Neuron (in vitro differentiated cells): Measurements from ENCODE around the gene BHLHE41.

Experiments used
- H2AFZ ChIP-seq: one replicate; pipeline ENCODE4 v1.6.1; 2013; ENCODE audit warnings: low read depth, mild to moderate bottlenecking, inconsistent platforms, low read length, moderate library complexity
- H3K27me3 ChIP-seq: one replicate; pipeline ENCODE4 v1.6.1; 2013; ENCODE audit warnings: low read length; ENCODE audit not compliant: insufficient read depth
- H3K36me3 ChIP-seq: one replicate; pipeline ENCODE4 v1.6.1; 2013; ENCODE audit warnings: low read length; ENCODE audit not compliant: insufficient read depth
- H3K4me1 ChIP-seq: one replicate; pipeline ENCODE4 v1.6.1; 2013; ENCODE audit warnings: low read length; ENCODE audit not compliant: insufficient read depth
- H3K4me3 ChIP-seq: 2 replicates; pipeline ENCODE4 v1.5.1; 2013; ENCODE audit warnings: mild to moderate bottlenecking, low read length, moderate library complexity
- H3K9me3 ChIP-seq: one replicate; pipeline ENCODE4 v1.6.1; 2013; ENCODE audit warnings: low read length

BHLHE41 gene

DNA sequence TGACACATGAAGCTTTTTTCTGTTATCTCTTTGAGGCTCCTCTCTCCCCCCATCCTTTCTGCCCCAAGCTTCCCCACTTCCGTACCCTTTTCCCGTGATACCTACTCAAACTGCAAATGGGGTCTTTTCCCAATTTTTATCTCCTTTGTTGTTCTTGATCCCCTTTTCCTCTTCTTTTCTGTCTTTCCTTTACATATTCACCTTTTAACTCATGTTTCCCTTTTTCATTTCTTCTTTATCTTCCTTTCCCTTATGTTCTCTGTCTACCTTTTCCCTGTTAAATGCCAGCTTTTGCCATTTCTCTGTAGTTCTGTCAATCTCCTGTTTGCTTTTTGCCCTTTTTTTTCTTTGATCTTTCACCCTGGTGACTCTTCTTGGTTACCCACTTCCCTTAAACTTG lies 2.6 kb upstream of the BHLHE41 start:
- H3K4me1 ChIP-seq: peaks cover 27% of the 10 kb centered on the region
- no peak overlapping the region for H2AFZ ChIP-seq
- H3K36me3 ChIP-seq: no peaks in the 10 kb centered on the region
- peaks cover 52% of the 10 kb centered on the region for H3K27me3 ChIP-seq
- peak overlapping the region; percentile 84 for H3K4me3 ChIP-seq
- no peaks in the 10 kb centered on the region for H3K9me3 ChIP-seq

DNA sequence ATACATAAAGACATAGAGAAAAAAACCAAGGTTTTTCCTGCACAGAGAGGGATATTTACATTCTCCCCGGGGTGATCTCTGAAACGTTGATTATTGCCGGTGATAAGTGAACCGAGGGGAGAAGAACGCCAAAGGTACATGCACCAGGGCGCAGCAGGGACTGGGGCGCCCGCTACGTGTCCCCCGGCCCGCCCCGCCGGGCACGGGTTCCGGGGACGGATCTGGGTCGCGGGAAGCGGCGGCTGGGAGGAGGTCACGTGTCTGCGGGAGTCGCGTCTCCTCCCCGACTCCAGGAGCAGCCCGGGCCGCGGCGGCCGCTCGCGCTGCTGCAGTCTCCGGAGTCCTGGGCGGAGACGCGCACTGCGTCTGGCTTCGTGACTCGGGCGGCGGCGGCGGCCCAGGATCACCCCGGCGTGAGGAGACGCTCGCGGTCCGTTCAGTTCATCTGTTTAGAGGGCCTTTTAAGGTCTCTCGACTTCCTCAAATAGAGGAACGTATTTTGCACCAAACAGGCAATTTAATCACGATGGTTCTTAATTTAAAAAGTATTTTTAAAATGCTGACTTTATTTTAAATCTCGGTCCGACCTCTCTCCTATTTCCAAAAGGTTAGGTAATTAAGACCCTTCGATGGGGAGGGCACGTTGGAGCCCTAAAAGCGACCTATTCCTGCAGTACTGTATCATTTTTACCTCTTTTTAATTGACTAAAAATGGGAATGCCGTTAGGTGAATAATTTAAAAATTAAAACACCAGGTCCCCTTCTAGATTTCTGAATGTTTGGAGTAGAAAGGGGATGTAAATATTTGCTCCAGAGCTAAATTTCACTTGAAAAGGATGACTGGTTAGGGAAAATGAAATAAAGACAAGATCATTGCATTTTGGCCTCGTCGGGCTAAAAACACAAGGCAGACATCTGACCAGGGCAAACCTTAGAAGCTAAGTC lies 1.8 kb upstream of the BHLHE41 start:
- peaks cover 53% of the 10 kb centered on the region for H3K27me3 ChIP-seq

GRCh38 chr12:26125400-26126339 lies 833 bp upstream of the BHLHE41 start:
- H3K4me1 ChIP-seq: peaks cover 27% of the 10 kb centered on the region
- H3K27me3 ChIP-seq: peaks cover 58% of the 10 kb centered on the region
- no peaks in the 10 kb centered on the region for H3K36me3 ChIP-seq
- peak overlapping the region; percentile 98 for H2AFZ ChIP-seq
- no peaks in the 10 kb centered on the region for H3K9me3 ChIP-seq
- peak overlapping the region; percentile 84 for H3K4me3 ChIP-seq

More for the DNA sequence above, 1.8 kb upstream of the BHLHE41 start:
- Histone ChIP-seq H3K4me3 (peak overlapping the region; percentile 84), H3K36me3 (no peaks in the 10 kb centered on the region), H3K4me1 (peaks cover 27% of the 10 kb centered on the region), H2AFZ (peak overlapping the region; percentile 98), H3K9me3 (no peaks in the 10 kb centered on the region)

DNA sequence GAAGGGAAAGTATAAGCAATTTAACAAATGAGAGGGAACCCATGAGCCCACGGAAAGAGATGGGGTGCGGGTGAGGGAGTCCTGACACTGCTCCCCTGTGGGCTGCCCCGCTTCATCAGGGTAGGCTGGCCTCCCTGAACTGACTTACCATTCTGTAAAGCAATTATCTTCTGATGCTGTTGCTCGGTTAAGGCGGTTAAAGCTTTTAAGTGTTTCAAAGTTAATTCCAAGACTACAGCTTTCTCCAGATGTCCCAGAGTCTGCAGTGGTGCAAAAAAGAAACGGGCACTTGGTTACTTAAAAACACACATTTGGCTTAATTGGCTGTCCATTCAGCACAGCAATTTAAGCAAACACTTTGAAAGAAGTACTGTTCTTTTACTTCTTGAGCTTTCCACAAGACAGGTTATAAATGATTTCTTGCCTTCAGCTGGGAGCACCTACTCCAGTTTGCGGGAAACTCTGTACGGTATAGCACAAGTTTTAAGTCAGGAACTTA lies 1.3 kb downstream of the BHLHE41 start:
- Histone ChIP-seq H3K36me3 (no peaks in the 10 kb centered on the region), H3K27me3 (peaks cover 45% of the 10 kb centered on the region)

DNA sequence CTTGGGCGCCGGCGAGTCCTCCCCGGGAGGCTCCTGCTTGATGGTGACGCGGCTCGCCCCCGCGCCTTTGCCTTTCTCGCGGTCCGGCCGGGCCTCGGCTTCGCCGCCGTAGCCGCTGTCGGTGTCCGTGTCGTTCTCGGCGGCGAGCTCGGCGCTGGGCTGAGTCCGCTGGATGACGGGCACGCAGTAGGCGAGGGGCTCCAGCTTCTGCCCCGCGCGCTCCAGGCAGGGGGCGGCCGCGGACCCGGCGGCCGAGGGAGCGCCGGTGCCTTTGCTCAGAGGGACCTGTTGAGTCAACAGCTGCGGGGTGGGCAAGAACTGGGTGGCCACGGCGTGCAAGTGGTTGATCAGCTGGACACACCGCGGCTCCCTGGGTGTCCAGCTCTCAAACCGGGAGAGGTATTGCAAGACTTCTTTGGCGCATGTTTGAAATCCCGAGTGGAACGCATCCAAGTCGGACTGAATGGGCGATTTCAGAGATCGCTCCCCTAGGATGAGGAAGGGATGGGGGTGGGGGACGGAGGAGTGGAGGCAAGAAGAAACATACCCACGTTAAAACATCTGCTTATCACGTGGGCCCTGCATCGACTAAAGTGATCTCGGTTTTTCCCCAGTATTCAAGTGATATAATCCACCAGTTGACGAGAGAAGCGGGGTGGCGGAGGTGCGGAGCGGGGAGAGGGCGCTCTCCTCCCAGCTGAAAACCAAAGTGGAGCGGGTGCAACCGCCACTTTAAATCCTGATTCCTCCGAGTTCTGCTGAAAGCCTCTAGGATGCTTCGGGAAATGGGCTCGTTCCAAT lies 2.0 kb downstream of the BHLHE41 start:
- no peaks in the 10 kb centered on the region for H3K36me3 ChIP-seq
- H3K9me3 ChIP-seq: no peaks in the 10 kb centered on the region
- H3K27me3 ChIP-seq: peaks cover 38% of the 10 kb centered on the region
- H2AFZ ChIP-seq: peak overlapping the region; percentile 74
- H3K4me3 ChIP-seq: peak overlapping the region; percentile 58
- peaks cover 27% of the 10 kb centered on the region for H3K4me1 ChIP-seq

More for the DNA sequence above, 1.3 kb downstream of the BHLHE41 start:
- Histone ChIP-seq H3K9me3 (no peaks in the 10 kb centered on the region), H3K4me1 (peaks cover 27% of the 10 kb centered on the region), H3K4me3 (peak overlapping the region; percentile 58), H2AFZ (no peak overlapping the region)

GRCh38 chr12:26122061-26122680 lies 2.7 kb downstream of the BHLHE41 start:
- Histone ChIP-seq H3K36me3 (no peaks in the 10 kb centered on the region), H2AFZ (peak overlapping the region; percentile 74), H3K9me3 (no peaks in the 10 kb centered on the region), H3K4me3 (peak overlapping the region; percentile 58), H3K4me1 (peaks cover 25% of the 10 kb centered on the region), H3K27me3 (peaks cover 31% of the 10 kb centered on the region)

- Histone ChIP-seq H3K9me3 (no peaks in the 10 kb centered on the region), H3K27me3 (peaks cover 29% of the 10 kb centered on the region), H3K4me1 (peaks cover 18% of the 10 kb centered on the region), H3K4me3 (peak overlapping the region; percentile 58), H2AFZ (peak overlapping the region; percentile 66), H3K36me3 (no peaks in the 10 kb centered on the region)
These were observed 3.3 kb downstream of the BHLHE41 start for GRCh38 chr12:26121323-26122060.

GRCh38 chr12:26120561-26121274 lies 4.1 kb downstream of the BHLHE41 start:
- peaks cover 18% of the 10 kb centered on the region for H3K4me1 ChIP-seq
- no peak overlapping the region for H2AFZ ChIP-seq
- no peak overlapping the region for H3K4me3 ChIP-seq
- H3K36me3 ChIP-seq: no peaks in the 10 kb centered on the region
- peaks cover 29% of the 10 kb centered on the region for H3K27me3 ChIP-seq
- H3K9me3 ChIP-seq: no peaks in the 10 kb centered on the region

DNA sequence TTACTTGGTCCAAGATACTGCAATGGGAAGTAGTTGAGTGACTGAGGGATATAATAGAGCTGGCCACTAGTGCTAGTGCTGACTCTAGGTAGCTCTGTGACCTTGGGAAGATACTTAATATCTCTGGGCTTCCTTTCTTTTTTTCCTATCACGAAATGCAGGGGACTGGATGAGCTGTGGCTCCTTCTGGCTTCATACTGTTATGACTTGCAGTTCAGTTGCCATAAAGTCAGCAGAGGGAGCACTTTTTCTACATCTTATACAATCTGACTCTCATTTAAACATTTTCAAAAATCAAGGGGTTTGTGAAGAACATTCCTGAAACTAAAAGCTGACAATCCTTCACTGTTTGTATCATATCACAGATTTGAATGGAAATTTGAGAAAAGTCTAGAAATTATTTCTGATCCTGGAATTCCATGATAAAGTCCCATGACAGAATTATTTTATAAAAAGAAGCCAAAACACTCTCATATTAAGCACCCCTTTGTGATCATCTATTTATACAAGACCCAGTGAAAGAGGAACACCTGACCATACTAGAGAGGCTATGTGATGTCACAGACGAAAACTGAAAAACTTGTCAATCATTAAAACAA lies 5.3 kb downstream of the BHLHE41 start:
- H3K36me3 ChIP-seq: no peaks in the 10 kb centered on the region
- no peaks in the 10 kb centered on the region for H3K9me3 ChIP-seq
- peaks cover 27% of the 10 kb centered on the region for H3K27me3 ChIP-seq
- no peak overlapping the region for H2AFZ ChIP-seq
- peaks cover 18% of the 10 kb centered on the region for H3K4me1 ChIP-seq
- no peak overlapping the region for H3K4me3 ChIP-seq

GRCh38 chr12:26118308-26118707 lies 6.5 kb downstream of the BHLHE41 start:
- H3K4me3 ChIP-seq: no peak overlapping the region
- H3K9me3 ChIP-seq: no peaks in the 10 kb centered on the region
- peaks cover 17% of the 10 kb centered on the region for H3K27me3 ChIP-seq
- peaks cover 14% of the 10 kb centered on the region for H3K4me1 ChIP-seq
- H2AFZ ChIP-seq: no peak overlapping the region
- no peaks in the 10 kb centered on the region for H3K36me3 ChIP-seq
